GM20431 (cell line): ENCODE measurements around the gene FBXO30.

Experiments
- in situ Hi-C: fragments of 300-500 bp; cut with MseI, MboI; formaldehyde crosslinking; loops from one replicate; pipeline ENCODE4 v1.15.0; 2020; ENCODE audit warnings: low sequenced_read_pairs; ENCODE audit not compliant: unreplicated experiment

Gene FBXO30

GRCh38 chr6:145758113-145758512 is 56.5 kb downstream of the FBXO30 start:
- in situ Hi-C loops: no loop called here

- in situ Hi-C loops: no loop called here
Measured at GRCh38 chr6:145756170-145756662, 58.4 kb downstream of the FBXO30 start.

- in situ Hi-C loops: no loop called here
Measured at GRCh38 chr6:145755682-145756081, 58.9 kb downstream of the FBXO30 start.

GRCh38 chr6:145752638-145753037 is 62.0 kb downstream of the FBXO30 start:
- in situ Hi-C loops: no loop called here

GRCh38 chr6:145749632-145750031 is 65.0 kb downstream of the FBXO30 start:
- in situ Hi-C loops: no loop called here

GRCh38 chr6:145745861-145746260 is 68.7 kb downstream of the FBXO30 start:
- in situ Hi-C loops: no loop called here

- in situ Hi-C loops: no loop called here
Measured at GRCh38 chr6:145744619-145745018, 70.0 kb downstream of the FBXO30 start.
